Measurements from ENCODE around the gene ZIC5.
"Not testable (repeated sequence)": the region's sequence is repeated elsewhere in the genome, so short reads cannot be mapped to it uniquely, and the experiment has no call there.

ZIC5 gene

DNA sequence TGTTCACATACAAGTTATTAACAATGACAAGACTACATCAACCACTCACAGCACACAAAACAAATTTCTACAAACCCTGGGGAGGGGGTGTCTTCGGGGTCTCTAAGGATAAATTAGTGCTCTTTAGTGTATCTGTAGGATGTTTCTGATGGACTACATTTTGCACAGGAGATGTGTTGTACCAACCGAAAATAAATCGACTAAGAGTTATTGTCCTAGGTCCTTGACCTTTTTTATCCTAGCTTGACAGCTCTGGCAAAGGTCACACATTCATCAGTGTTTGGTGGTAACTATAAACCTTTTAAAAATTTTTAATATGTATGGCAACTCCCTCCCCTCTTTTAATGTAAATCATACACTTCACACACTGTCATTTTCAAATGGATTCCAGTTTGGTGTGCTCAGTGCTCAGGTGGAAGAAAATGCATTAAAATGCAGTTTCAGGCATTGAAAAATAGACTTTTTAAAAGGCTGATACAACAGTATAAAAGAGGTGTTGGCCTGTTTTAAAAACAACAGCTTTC is 7.7 kb downstream of the ZIC5 start:
- H3K4me1 Mint-ChIP-seq, result peaks cover 16% of the 10 kb centered on the region

DNA sequence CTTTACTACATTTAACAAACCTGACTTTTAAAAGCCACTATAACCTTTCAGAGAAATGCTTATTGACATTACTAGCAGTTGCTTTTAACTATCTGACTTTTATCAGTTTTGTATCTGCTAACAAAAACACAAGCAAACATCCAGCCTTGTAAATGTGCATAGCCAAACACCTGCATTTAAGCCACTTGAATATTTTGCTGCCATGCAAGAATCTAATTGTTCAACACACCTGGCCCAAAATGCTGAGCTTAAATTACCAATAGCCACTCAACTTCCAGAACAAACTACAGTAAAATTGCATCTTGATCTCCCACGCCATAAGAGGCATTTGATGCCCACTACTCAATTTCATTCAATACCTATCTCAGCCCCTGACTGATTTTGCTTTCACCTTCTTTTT is 9.3 kb downstream of the ZIC5 start:
- DNase-seq (no peak), ATAC-seq (no peak)
- Mint-ChIP-seq H3K27ac (no peak overlapping the region), H3K9me3 (no peaks in the 10 kb centered on the region), H3K36me3 (ENCODE audit: low read depth) (no peaks in the 10 kb centered on the region), H3K4me1 (peaks cover 11% of the 10 kb centered on the region), H3K27me3 (peaks cover 80% of the 10 kb centered on the region), H3K4me3 (no peak overlapping the region)

More for the DNA sequence above, 7.7 kb downstream of the ZIC5 start:
- ATAC-seq (no peak), DNase-seq (no peak)
- Mint-ChIP-seq H3K9me3 (no peaks in the 10 kb centered on the region), H3K27me3 (peaks cover 73% of the 10 kb centered on the region), H3K36me3 (ENCODE audit: low read depth) (no peaks in the 10 kb centered on the region), H3K27ac (no peak overlapping the region), H3K4me3 (no peak overlapping the region)

DNA sequence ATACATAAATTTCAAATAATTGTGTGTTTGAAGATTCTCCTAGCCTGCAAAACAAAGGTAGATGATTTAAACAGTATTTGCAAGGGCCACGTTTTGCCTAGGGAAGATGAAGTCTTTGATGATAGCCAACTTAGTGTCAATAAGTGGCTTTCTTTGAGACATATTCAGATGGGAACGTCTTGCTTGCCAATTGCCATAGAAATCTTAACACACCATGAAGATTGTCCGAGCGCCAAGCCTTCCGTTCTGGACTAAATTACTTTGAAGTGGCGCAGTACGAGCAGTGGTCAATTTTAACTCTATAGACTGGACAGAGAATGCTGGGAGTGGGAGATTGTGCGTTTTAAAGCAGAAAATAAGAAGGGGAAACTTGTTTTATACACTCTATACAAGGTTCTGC is 9.9 kb downstream of the ZIC5 start:
- Mint-ChIP-seq H3K36me3 (ENCODE audit: low read depth) (no peaks in the 10 kb centered on the region), H3K9me3 (no peaks in the 10 kb centered on the region), H3K4me3 (no peak overlapping the region), H3K27ac (no peak overlapping the region), H3K4me1 (peaks cover 11% of the 10 kb centered on the region), H3K27me3 (peaks cover 81% of the 10 kb centered on the region)
- DNase-seq (no peak), ATAC-seq (no peak)

DNA sequence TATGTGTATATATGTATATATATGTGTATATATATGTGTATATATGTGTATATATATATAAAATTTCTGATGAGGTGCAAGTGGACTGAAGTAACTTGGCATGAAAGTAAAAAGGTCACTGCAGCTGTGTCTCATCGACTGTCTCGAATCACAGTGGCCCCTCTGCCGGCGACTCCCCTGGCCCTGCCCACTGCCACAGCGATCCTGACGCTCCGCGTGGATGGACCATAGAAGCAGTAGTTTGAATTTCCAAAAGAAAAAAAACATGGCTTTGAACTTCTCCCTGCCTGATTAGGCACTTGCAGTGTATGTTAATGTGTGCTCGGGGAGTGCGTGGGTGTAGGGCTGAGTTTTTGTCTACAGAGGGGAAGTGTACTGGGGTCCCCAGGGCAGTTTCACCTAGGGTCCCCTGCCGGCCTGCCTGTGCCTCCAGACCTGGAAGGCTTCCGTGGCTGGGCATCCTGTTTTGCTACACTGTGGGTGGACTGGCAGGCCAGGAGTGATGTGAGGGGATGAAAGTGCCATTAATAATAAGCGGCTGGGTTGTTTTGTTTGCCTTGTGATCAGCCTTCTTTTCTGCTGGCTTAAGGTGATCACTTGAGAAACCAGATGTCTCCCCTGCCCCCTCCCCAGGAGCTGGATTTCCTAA is 10.8 kb downstream of the ZIC5 start:
- no peaks in the 10 kb centered on the region for H3K9me3 Mint-ChIP-seq
- DNase-seq (no peak), ATAC-seq (no peak)
- H3K27me3 Mint-ChIP-seq, result peaks cover 81% of the 10 kb centered on the region
- no peaks in the 10 kb centered on the region for H3K36me3 Mint-ChIP-seq (ENCODE audit: low read depth)
- no peak overlapping the region for H3K4me3 Mint-ChIP-seq
- no peak overlapping the region for H3K27ac Mint-ChIP-seq
- H3K4me1 Mint-ChIP-seq, result peaks cover 16% of the 10 kb centered on the region

DNA sequence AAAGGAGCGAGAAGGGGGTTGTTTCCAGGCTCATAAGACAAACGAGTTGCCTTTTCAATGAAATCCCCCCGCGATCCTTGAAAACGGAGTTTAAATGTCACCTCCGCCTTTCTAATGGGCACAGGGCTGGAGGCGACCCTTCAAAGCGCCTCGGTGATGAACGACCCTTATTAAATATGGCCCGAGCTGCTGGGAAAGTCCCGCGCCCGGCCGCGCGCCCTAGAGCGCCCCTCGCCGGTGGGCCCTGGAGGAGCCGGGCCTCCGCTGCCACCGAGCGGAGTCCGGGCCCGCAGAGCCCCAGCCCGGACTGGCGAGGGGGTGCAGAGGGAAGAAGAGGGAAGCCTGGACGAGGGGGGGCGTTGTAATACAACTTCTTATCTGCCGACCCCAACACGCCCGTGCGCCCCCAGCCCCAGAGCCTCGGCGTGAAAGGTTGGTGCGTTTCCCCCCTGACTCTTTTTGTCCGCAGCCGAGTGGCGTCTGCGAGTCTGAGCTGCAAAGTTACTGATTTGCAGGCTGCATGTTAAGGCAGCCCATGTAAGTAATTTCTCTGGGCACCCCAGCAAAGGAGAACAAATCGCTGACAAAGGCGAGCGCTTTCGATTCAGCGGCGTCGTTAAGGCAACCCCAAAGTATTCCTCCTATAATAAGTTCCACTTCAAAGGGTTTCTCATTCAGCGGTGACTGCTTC is 11.9 kb downstream of the ZIC5 start:
- ATAC-seq (no peak), DNase-seq (no peak)
- H3K27ac Mint-ChIP-seq, result no peak overlapping the region
- H3K36me3 Mint-ChIP-seq (ENCODE audit: low read depth), result no peaks in the 10 kb centered on the region
- peaks cover 16% of the 10 kb centered on the region for H3K4me1 Mint-ChIP-seq
- H3K9me3 Mint-ChIP-seq, result no peaks in the 10 kb centered on the region
- peak overlapping the region; percentile 42 for H3K4me3 Mint-ChIP-seq
- H3K27me3 Mint-ChIP-seq, result peaks cover 86% of the 10 kb centered on the region

DNA sequence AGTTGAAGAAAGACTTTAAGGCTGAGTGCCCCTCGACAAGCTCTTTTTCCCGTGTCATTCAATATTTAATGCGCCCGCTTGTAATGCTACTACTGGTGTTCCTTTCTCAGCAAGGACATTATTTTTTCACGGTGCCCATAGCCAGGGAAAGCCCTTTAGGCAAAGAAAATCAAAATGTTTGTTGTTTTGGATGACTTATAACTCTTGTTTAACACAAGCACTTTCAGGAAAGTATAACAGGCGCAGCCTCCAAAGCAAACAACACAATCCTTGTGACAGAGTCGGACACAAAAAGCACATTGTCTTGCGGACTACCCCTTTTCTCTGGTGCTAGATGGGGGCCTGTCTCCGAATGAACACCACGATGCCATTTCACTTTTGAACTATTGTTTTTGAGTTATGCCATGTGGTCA is 12.4 kb downstream of the ZIC5 start:
- Mint-ChIP-seq H3K9me3 (no peaks in the 10 kb centered on the region), H3K4me3 (no peak overlapping the region), H3K27ac (no peak overlapping the region), H3K4me1 (peaks cover 16% of the 10 kb centered on the region), H3K36me3 (ENCODE audit: low read depth) (no peaks in the 10 kb centered on the region), H3K27me3 (peaks cover 88% of the 10 kb centered on the region)
- DNase-seq (no peak), ATAC-seq (no peak)

DNA sequence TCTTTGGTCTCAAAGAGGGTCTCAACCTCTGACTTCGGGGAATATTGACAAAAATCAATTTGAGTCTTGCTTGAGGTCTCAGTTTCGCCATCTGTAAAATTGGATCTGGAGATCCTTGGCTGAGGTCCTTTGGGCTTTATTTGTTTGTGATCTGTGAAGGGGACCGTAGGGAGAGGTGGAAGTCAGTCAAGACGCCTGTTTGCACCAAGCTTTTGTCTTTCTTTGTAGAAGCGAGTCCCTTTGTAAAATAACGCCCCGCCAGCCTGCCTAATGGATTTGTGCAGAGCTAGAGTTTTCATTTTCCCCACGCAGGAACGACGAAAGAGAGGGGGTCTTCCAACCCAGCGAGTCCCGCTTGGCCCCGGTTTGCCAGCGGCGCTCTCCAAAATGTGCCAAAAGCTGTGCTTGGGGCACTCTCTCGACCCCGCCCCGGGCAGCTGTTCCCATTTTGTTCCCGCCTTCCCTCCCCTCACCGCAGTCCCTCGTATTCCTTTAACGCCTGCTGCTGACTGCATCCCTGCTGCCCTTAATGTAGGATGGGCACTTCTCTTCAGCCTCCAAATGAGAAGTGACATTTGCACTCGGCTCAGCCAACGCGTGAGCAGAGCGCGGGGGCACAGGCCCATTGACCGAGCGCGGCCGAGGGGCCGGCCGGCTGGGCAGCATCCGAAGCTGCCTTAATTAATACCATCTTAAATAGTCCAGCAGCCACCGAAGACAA is 13.0 kb downstream of the ZIC5 start:
- Mint-ChIP-seq H3K27ac (no peak overlapping the region), H3K36me3 (ENCODE audit: low read depth) (no peaks in the 10 kb centered on the region), H3K4me3 (no peak overlapping the region), H3K9me3 (no peaks in the 10 kb centered on the region), H3K27me3 (peaks cover 88% of the 10 kb centered on the region), H3K4me1 (peaks cover 16% of the 10 kb centered on the region)
- no peak for DNase-seq
- ATAC-seq, result no peak

DNA sequence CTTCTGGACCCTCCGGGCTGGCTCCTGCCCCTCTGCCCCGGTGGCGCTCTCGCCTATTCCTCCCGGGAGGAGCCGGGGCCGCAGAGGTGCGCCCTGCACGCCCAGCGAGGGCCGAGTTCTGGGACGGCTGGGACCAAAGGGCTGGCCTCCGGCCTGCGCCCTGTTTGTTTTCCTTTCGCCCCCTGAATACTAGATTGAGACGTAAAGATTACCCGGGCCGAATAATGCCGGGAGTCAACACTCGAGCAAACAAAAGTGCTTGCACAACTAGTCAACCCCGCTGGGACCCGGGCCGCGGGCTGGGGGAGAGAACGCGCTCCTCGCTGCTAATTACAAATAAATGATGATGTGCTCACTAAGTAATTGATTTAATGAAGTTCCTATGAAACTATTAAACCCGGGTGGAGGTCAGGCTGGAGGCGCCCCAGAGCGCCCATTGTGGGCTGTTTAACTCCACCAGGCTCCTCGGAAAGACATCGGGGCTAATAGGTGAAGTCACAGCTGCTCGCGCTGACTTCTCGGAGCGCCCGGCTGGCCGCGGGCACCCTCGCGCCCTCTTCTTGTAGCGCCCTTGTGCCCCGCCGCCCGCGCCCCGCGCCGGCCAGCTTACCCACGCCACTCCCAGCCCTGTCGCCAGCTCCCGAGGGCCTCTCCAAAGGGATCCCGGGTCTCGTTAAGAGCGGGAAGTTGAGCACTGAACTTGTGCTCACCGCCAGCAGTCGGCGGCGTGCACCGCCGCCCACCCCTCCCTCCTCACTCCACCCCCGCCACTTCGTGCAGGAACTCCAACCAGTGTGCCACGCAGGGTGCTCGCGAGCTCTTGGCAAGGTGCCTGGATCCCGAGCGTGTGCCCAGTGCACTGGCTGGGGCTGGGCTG is 14.9 kb downstream of the ZIC5 start:
- H3K27me3 Mint-ChIP-seq, result peaks cover 90% of the 10 kb centered on the region
- no peaks in the 10 kb centered on the region for H3K9me3 Mint-ChIP-seq
- no peaks in the 10 kb centered on the region for H3K36me3 Mint-ChIP-seq (ENCODE audit: low read depth)
- DNase-seq (no peak), ATAC-seq (no peak)
- peaks cover 16% of the 10 kb centered on the region for H3K4me1 Mint-ChIP-seq
- H3K27ac Mint-ChIP-seq, result no peak overlapping the region
- no peak overlapping the region for H3K4me3 Mint-ChIP-seq

DNA sequence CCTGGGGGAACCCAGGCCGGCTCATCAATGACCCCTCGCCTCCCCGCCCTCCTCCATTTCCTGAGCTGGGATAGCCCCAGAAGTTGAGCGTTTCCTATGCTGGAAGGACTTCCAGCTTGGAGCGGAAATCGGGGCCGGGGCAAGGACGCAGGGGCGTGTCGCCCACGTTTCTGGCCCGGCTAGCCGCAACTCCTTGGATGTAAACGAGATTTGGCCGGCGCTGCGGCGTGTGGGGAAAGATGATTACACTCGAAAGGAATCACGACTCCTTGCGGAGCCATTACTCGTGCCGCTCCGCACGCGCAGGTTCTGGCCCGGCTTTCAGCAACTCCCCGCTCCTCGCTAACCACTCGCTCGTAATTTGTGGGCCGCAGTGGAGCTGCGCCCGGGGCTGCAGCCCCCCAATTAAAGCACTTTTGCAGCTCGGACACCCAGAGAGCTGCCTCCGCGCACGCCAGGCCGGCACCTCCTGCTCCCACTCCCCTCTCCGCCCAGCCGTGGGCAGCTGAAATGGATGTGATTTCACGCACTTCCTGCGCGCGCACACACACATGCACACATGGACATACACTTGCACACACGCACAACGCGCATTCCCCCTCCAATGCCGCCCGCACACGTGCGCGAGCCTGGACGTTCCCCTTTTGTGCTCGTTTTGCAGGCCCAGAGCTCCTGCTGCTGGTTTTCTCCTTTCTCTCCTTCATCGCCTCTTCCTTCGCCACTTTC is 15.7 kb downstream of the ZIC5 start:
- no peak overlapping the region for H3K4me3 Mint-ChIP-seq

DNA sequence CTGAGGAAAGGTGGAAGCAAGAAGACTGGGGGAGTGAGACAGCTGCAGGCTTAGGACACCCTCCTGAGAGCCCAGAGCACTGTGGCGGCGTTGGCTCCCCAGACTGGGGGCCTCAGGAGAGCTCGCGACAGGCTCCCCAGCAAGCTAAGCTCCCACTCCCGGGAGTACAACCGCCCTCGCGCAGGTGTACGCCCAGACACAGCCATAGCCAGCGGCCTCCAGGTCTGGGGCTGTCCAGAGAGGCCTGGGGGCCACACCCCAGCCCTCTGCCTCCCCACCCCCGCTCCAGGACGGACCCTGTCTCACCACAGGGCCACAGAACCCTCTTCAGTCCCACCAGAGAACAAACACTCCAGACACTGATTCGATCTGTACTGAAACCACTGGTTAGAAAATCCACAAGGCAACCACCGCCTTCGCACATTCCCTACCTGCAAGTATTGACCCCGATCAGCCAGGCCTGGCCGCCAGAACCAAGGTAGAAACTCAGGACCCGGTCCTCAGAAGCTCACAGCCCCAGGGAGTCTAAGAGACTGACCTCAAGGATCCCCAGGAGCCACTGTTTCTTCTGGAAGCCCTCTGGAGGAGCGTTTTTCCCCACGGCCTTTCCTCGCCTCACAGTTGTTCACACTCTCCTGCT is 16.3 kb downstream of the ZIC5 start:
- ATAC-seq (no peak), DNase-seq (no peak)
- Mint-ChIP-seq H3K4me1 (peaks cover 15% of the 10 kb centered on the region), H3K9me3 (no peaks in the 10 kb centered on the region), H3K36me3 (ENCODE audit: low read depth) (no peaks in the 10 kb centered on the region), H3K4me3 (no peak overlapping the region), H3K27ac (no peak overlapping the region), H3K27me3 (peaks cover 90% of the 10 kb centered on the region)

More for the DNA sequence above, 15.7 kb downstream of the ZIC5 start:
- peaks cover 16% of the 10 kb centered on the region for H3K4me1 Mint-ChIP-seq
- peaks cover 89% of the 10 kb centered on the region for H3K27me3 Mint-ChIP-seq
- H3K36me3 Mint-ChIP-seq (ENCODE audit: low read depth), result no peaks in the 10 kb centered on the region
- no peak overlapping the region for H3K27ac Mint-ChIP-seq
- DNase-seq (no peak), ATAC-seq (no peak)
- no peaks in the 10 kb centered on the region for H3K9me3 Mint-ChIP-seq

DNA sequence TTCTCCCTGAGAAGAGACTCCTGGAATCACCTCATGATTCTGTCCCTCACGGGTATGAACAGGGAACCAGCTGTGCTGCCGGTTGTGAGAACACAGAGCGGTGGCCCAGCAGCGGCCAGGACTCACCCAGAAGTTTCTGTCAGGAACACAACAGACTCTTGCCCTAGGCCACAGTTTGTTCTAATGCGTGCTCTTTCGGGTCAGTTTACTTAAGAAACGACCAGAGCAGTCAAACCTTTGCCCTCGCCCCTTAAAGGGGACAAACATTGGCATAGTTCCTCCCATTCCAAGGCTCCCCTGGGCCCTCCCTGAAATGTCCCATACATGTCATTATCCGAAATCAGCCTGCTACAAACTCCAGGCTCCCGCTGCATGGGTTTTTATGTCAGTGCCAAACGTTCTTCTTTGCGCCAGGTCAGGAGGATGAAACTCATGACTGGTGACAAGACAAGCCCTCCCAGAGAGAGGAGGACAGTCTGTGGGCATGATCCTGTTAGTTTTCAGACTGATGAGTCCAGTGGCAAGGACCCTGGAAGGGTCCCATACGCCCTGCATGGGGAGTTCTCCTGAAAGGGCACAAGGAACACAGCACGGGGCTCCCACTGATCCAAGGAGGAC is 18.3 kb downstream of the ZIC5 start:
- H3K36me3 Mint-ChIP-seq (ENCODE audit: low read depth), result no peaks in the 10 kb centered on the region
- DNase-seq (no peak), ATAC-seq (no peak)
- no peaks in the 10 kb centered on the region for H3K9me3 Mint-ChIP-seq
- peaks cover 88% of the 10 kb centered on the region for H3K27me3 Mint-ChIP-seq
- no peak overlapping the region for H3K4me3 Mint-ChIP-seq
- no peak overlapping the region for H3K27ac Mint-ChIP-seq
- peaks cover 7% of the 10 kb centered on the region for H3K4me1 Mint-ChIP-seq

DNA sequence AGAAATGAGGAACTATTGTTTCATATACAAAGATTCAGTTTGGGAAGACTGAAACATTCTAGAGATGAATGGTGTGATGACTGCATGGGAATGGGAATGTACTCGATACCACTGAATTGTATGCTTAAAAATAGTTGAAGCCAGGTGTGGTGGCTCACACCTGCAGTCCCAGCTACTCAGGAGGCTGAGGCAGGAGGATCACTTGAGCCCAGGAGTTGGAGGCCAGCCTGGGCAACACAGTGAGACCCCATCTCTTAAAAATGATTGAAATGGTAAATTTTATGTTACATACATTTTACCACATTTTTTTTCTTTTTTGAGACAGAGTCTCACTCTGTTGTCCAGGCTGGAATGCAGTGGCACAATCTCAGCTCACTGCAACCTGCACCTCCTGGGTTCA is 19.9 kb downstream of the ZIC5 start:
- peaks cover 83% of the 10 kb centered on the region for H3K27me3 Mint-ChIP-seq
- DNase-seq; H3K4me3 Mint-ChIP-seq; H3K4me1 Mint-ChIP-seq; H3K27ac Mint-ChIP-seq; H3K36me3 Mint-ChIP-seq (ENCODE audit: low read depth); ATAC-seq; H3K9me3 Mint-ChIP-seq: not testable (repeated sequence)
